GM20000 (cell line): Measurements from ENCODE around the gene FLYWCH1.

Source experiments
- DNase-seq: peaks from one replicate; pipeline ENCODE4 v3.0.0; 2012; ENCODE audit warnings: low spot score
- TF ChIP-seq, protein P1 (sequence below): IDR thresholded peaks from 2 replicates; pipeline ENCODE4 v1.5.1; 2012; ENCODE audit warnings: mild to moderate bottlenecking, control low read depth; ENCODE audit errors: extremely low read depth, missing control alignments

Gene FLYWCH1

DNA sequence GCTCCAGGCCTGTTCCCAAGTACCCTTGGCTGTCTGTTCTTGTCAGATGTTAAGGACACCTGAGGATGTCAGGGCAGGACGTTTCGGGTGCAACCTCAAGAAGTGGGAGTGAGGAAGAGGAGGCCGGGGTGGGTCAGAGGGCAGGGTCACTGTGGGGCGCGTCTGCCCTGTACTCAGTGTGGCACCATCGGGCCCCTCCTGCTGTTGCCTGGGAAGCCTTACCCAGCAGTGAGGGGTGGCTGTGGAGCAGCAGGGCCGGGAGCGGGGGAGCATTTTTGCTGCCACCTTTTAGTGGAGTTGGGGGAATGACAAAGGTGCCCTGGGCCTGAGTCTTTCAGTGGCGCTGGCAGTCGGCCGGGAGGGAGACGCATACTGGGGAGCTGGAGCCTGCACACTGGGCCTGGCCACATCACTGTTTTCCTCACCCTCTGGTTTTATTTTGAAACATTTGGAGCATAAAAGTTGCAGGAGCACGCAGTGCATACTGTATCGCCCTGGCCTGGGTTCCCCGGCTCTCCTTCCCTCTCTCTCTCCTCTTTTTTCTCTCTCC is 11.1 kb upstream of the FLYWCH1 start:
- no peak for DNase-seq
- TF ChIP-seq, protein P1, sequence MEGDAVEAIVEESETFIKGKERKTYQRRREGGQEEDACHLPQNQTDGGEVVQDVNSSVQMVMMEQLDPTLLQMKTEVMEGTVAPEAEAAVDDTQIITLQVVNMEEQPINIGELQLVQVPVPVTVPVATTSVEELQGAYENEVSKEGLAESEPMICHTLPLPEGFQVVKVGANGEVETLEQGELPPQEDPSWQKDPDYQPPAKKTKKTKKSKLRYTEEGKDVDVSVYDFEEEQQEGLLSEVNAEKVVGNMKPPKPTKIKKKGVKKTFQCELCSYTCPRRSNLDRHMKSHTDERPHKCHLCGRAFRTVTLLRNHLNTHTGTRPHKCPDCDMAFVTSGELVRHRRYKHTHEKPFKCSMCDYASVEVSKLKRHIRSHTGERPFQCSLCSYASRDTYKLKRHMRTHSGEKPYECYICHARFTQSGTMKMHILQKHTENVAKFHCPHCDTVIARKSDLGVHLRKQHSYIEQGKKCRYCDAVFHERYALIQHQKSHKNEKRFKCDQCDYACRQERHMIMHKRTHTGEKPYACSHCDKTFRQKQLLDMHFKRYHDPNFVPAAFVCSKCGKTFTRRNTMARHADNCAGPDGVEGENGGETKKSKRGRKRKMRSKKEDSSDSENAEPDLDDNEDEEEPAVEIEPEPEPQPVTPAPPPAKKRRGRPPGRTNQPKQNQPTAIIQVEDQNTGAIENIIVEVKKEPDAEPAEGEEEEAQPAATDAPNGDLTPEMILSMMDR: no peak

DNA sequence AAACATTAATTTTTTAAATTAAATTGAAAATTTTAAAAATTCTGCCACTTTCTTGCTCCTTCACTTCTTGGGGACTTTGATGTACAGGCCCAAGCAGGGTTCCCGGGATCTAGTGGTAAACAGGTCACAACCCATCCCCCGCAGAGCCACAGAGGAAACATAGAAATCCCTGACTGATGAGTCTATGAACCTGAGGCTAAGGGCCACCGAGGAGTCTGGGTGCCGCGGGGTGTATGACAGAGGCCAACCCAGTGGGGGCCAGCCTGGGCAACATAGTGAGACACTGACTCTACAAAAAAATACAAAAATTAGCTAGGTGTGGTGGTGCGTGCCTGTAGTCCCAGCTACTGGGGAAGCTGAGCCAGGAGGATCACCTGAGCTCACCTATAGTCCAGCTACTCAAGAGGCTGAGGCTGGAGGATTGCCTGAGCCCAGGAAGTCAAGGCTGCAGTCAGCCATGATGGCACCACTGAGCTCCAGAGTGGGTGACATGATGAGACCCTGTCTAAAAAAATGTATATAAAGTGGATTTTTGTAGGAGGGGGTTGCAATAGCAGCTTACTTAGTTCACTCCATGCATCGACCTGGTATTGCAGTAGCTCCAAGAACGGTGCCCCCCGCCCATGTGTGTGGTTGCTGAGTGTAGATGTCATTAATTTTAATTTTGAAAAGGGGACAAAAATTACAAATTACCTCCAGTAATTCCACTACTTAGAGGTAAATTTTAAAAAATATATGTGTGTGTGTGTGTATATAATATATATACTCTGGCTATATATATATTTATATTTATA is 9.2 kb upstream of the FLYWCH1 start:
- TF ChIP-seq, protein P1: no peak
- no peak for DNase-seq

DNA sequence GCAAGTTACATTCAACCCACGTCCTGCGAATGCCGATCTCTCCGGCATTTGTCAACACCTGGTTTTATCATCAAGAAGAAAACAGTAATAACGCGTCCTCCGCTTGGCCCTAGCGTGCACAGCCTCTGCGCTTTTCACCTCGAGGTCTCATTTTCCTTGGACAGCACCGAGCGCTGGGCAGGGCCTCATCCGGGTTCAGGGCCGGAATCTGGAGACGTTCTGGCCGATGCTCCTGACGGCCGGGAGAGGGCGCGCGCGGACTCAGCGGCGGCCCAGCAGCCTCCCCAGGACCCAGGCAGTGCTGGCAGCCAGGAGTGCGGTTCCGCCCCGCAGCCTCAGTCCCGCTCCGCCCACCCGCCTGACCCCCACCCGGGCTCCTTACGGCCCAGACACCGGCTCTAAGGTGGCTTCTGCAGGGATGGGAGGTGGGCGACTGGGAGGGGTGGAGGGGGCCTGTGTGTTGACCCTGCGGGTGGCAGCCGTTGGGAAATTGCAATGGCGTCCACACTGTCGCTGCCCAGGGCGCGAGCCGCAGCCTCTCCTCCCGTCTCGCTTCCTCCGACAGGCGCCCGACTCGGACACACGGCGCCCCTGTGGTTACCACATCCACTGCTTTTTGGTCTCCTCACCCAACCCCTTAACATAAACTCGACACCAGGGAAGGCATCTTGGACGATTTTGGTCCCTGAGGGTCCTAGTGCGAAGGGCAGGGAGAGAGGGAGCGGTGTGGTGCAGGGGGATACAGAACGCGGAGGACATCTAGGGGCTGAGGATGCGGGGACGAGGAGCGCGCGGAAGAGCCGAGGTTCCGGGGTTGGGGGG is 7.4 kb upstream of the FLYWCH1 start:
- TF ChIP-seq, protein P1: peak; percentile 98

DNA sequence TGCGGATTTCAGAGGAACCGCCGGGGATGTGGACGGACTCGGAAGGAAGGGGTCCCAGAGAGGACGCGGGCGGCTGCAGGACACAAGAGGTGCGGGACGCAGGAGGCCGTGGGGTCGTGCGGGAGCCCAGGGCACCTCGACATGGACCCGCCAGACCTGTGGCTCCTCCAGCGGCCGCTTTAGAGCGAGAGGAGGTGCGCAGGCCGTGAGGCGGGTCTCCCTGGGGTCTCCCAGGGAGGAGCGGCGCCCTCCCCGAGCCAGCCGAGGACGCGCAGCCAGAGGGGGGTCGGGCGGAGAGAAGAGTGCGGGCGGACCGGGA is 6.8 kb upstream of the FLYWCH1 start:
- peak; percentile 22 for DNase-seq
- TF ChIP-seq, protein P1: no peak

More for the DNA sequence above, 7.4 kb upstream of the FLYWCH1 start:
- peak; percentile 91 for DNase-seq

DNA sequence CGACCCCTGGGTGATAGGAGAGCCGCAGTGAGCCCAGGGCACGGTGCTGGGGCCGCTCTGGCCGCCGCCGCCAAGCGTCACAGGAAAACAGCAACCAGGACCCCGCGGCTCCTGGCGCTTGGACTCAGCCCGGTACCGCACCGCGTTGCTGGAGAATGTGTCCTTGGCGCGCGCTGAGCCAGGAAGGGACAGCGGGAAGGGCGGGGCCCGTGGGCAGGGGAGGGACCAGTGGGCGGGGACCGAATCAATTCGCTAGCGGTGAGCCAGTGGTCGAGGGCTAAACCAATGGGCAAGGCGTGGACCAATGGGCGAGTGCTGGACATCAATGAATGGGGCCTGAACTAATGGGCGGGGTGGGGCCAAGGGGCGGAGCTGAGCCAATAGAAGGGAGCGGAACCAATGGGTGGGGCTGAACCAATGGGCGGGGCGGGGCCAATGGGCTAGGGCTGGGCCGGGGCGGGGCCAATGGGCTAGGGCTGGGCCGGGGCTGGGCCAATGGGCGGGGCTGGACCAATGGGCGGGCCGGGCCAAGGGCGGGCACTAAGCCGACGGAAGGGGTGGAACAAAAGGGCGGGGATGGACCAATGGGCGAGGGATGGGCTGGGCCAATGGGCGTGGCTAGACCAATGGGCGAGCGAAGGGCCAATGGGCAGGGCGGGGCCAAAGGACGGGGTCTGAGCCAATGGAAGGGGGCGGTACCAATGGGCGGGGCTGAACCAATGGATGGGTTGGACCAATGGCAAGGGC is 6.3 kb upstream of the FLYWCH1 start:
- DNase-seq: peak; percentile 98
- TF ChIP-seq, protein P1: no peak

DNA sequence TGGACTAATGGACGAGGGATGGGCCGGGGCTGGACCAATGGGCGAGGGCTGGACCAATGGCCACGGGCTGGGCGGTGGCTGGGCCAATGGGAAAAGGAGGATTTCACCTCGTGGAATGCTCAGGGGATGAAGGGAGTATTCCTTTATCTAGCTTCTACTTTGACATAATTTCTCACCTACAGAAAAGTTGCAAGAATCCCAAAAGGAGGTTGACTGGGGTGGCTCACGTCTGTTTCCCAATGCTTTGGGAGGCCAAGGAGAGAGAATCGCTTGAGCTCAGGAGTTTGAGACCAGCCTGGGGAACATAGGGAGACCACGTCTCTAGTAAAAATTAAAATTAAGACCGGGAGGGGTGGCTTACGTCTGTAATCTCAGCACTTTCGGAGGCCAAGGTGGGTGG is 5.7 kb upstream of the FLYWCH1 start:
- TF ChIP-seq, protein P1: no peak
- DNase-seq: no peak
